Astrocyte (in vitro differentiated cells and primary cell): Measurements from ENCODE around the gene LRP10. TPM values are rescaled to one million over a fixed set of nuclear protein-coding genes. Genes with fewer than 3 reads are reported as not detected.

Experiments
- DNase-seq: peaks from one replicate; pipeline ENCODE4 v3.0.0-alpha.2; 2010; ENCODE audit warnings: low read depth
- FAIRE-seq: peaks from 2 replicates; lab custom pipeline; 2011; peaks lifted over from hg19 to GRCh38; lab: Jason Lieb, UNC
- H2AFZ ChIP-seq: 2 replicates; pipeline ENCODE4 v1.6.0; 2012; ENCODE audit warnings: low read depth, low read length, inconsistent platforms
- H3K27ac ChIP-seq: 2 replicates; pipeline ENCODE4 v1.5.1; 2011; ENCODE audit warnings: low read depth, low read length, inconsistent platforms
- H3K27me3 ChIP-seq: 2 replicates; pipeline ENCODE4 v1.6.0; 2011; ENCODE audit warnings: low read length, inconsistent platforms; ENCODE audit not compliant: insufficient read depth
- H3K36me3 ChIP-seq: 2 replicates; pipeline ENCODE4 v1.5.1; 2011; ENCODE audit warnings: low read length, inconsistent platforms; ENCODE audit not compliant: insufficient read depth
- H3K4me1 ChIP-seq: 2 replicates; pipeline ENCODE4 v1.5.1; 2011; ENCODE audit warnings: low read length, inconsistent platforms; ENCODE audit not compliant: insufficient read depth
- H3K4me2 ChIP-seq: 2 replicates; pipeline ENCODE4 v1.6.0; 2012; ENCODE audit warnings: low read length, inconsistent platforms
- H3K4me3 ChIP-seq: 2 replicates; pipeline ENCODE4 v1.5.1; 2011; ENCODE audit warnings: low read depth, mild to moderate bottlenecking, low read length, inconsistent platforms; ENCODE audit not compliant: insufficient read depth
- H3K79me2 ChIP-seq: 2 replicates; pipeline ENCODE4 v1.6.0; 2012; ENCODE audit warnings: mild to moderate bottlenecking, low read length, inconsistent platforms; ENCODE audit not compliant: insufficient read depth
- H3K9ac ChIP-seq: 2 replicates; pipeline ENCODE4 v1.6.0; 2012; ENCODE audit warnings: mild to moderate bottlenecking, low read length, inconsistent platforms
- H3K9me3 ChIP-seq: 2 replicates; pipeline ENCODE4 v1.5.1; 2012; ENCODE audit warnings: low read depth, mild to moderate bottlenecking, low read length, inconsistent platforms; ENCODE audit not compliant: insufficient read depth
- H4K20me1 ChIP-seq: 2 replicates; pipeline ENCODE4 v1.6.0; 2012; ENCODE audit warnings: low read length, inconsistent platforms; ENCODE audit not compliant: insufficient read depth
- H3K27ac Mint-ChIP-seq: one replicate; pipeline ENCODE4 v1.8.0; 2021; ENCODE audit warnings: mild to moderate bottlenecking, mixed read lengths; ENCODE audit not compliant: unreplicated experiment
- H3K27me3 Mint-ChIP-seq: one replicate; pipeline ENCODE4 v1.8.0; 2021; ENCODE audit warnings: low read depth, mixed read lengths; ENCODE audit not compliant: unreplicated experiment
- H3K36me3 Mint-ChIP-seq: one replicate; pipeline ENCODE4 v1.8.0; 2021; ENCODE audit warnings: low read depth, mixed read lengths; ENCODE audit not compliant: unreplicated experiment
- H3K4me1 Mint-ChIP-seq: one replicate; pipeline ENCODE4 v1.8.0; 2021; ENCODE audit warnings: low read depth, mixed read lengths; ENCODE audit not compliant: unreplicated experiment
- H3K4me3 Mint-ChIP-seq: one replicate; pipeline ENCODE4 v1.8.0; 2021; ENCODE audit warnings: mild to moderate bottlenecking, moderate library complexity, mixed read lengths; ENCODE audit not compliant: unreplicated experiment
- H3K9me3 Mint-ChIP-seq: one replicate; pipeline ENCODE4 v1.8.0; 2021; ENCODE audit warnings: mild to moderate bottlenecking, mixed read lengths; ENCODE audit not compliant: unreplicated experiment
- EZH2 ChIP-seq: IDR thresholded peaks from 2 replicates; pipeline ENCODE4 v1.6.1; 2012; ENCODE audit warnings: mild to moderate bottlenecking, low read length, inconsistent platforms; ENCODE audit not compliant: insufficient read depth
- total RNA-seq: library from RNA; stranded (reverse); gene quantifications from 2 replicates; pipeline ENCODE4 v1.2.1, GENCODE V29; 2021
- TF ChIP-seq, protein P1 (sequence below): IDR thresholded peaks from 2 replicates; pipeline ENCODE4 v1.5.1; 2011; ENCODE audit warnings: low read depth, mild to moderate bottlenecking, inconsistent platforms, low read length, moderate library complexity; ENCODE audit not compliant: insufficient read depth

Gene LRP10
- total RNA-seq, 1 donor from 2014 or later: 142 TPM

DNA sequence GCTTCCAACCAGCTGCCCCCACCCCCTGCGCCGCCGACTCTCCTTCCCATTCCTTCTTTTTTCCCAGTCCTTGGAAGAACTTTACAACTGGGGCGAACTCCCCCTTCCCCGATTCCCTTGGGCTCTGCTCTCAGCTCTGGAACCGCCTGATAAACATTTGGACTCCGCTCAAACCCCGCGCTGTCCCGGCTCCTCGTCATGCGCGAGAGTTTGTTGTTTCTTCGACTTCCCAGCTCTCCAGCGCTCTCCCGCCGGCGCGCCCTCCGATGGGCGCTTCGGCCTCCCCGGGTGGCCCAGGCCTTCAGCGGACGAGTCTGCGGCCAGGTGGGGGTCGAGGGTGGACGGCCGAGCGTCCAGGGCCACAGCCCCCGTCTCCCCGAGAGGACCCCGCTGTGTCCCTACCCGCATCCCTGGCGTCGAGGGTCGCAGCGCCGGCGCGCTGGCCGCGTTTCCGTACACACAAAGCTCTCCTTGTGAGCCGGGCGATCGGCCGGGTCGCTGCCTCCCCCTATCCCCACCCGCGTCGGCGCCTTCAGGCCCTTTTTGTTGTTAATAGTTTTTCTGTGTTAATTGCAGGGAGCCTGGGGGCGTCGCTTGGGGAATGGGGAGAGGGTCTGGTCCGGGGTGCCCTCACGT, 34.3 kb upstream of the LRP10 start:
- Mint-ChIP-seq H3K27ac (peak overlapping the region; percentile 98), H3K27me3 (no peaks in the 10 kb centered on the region), H3K4me3 (peak overlapping the region; percentile 100), H3K9me3 (no peaks in the 10 kb centered on the region), H3K36me3 (peaks cover 25% of the 10 kb centered on the region), H3K4me1 (peaks cover 26% of the 10 kb centered on the region)
- Histone ChIP-seq H3K79me2 (peaks cover 64% of the 10 kb centered on the region), H3K4me2 (peak overlapping the region; percentile 90), H3K9me3 (no peaks in the 10 kb centered on the region), H3K27me3 (no peaks in the 10 kb centered on the region), H4K20me1 (peaks cover 33% of the 10 kb centered on the region), H3K27ac (peak overlapping the region; percentile 92), H3K4me3 (peak overlapping the region; percentile 93), H3K4me1 (peaks cover 16% of the 10 kb centered on the region), H3K9ac (peak overlapping the region; percentile 99), H2AFZ (no peak overlapping the region), H3K36me3 (peaks cover 35% of the 10 kb centered on the region)
- FAIRE-seq (no peak), DNase-seq (no peak)
- TF ChIP-seq EZH2: no peak
- TF ChIP-seq, protein P1, sequence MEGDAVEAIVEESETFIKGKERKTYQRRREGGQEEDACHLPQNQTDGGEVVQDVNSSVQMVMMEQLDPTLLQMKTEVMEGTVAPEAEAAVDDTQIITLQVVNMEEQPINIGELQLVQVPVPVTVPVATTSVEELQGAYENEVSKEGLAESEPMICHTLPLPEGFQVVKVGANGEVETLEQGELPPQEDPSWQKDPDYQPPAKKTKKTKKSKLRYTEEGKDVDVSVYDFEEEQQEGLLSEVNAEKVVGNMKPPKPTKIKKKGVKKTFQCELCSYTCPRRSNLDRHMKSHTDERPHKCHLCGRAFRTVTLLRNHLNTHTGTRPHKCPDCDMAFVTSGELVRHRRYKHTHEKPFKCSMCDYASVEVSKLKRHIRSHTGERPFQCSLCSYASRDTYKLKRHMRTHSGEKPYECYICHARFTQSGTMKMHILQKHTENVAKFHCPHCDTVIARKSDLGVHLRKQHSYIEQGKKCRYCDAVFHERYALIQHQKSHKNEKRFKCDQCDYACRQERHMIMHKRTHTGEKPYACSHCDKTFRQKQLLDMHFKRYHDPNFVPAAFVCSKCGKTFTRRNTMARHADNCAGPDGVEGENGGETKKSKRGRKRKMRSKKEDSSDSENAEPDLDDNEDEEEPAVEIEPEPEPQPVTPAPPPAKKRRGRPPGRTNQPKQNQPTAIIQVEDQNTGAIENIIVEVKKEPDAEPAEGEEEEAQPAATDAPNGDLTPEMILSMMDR: no peak

DNA sequence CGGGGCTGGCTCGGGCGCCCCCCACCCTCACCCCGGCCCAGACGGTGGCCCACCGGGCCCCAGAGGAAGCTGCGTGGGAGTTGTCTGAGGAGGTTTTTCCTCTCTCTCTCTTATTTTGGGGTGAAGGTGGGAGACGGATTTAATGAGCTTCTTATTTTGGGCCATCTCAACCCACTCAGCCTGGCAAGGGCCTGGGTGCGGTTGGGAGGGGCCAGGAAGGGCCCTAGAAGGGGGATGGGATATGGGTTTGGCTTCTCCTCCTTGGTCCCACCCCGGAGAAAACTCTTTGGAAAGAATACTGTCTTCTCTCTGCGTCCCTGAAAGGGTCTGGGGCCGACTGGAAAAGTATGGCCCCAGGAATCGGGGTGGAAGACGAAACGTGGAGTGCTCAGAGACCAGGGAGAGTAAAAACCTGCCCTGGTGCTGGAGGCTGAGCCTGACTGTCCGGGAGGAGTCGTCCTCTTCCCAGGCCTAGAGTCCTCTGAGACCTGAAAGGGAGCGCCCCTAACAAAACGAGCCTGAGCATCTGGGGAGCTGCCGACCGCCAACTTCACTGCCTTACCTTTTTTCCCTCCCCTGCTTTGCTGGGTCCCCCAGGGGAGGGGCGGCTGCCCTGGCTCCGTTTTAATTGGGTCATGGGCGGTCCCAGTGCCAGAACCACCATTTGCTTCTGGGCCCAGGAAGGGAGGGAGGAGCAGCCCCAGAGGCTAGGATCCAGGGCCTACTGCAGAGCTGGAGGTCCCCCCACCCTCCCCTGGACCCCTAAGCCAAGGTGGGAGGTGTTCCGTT, 33.6 kb upstream of the LRP10 start:
- H3K9me3 Mint-ChIP-seq: no peaks in the 10 kb centered on the region
- TF ChIP-seq, protein P1: no peak
- TF ChIP-seq EZH2: no peak
- H3K27me3 Mint-ChIP-seq: no peaks in the 10 kb centered on the region
- H3K4me3 Mint-ChIP-seq: peak overlapping the region; percentile 100
- peak overlapping the region; percentile 90 for H3K4me2 ChIP-seq
- H3K36me3 Mint-ChIP-seq: peaks cover 29% of the 10 kb centered on the region
- H3K27ac ChIP-seq: peak overlapping the region; percentile 92
- peaks cover 42% of the 10 kb centered on the region for H3K36me3 ChIP-seq
- peaks cover 71% of the 10 kb centered on the region for H3K79me2 ChIP-seq
- H2AFZ ChIP-seq: no peak overlapping the region
- H3K4me3 ChIP-seq: peak overlapping the region; percentile 93
- no peak for FAIRE-seq
- peak overlapping the region; percentile 98 for H3K27ac Mint-ChIP-seq
- peaks cover 26% of the 10 kb centered on the region for H3K4me1 Mint-ChIP-seq
- H4K20me1 ChIP-seq: peaks cover 40% of the 10 kb centered on the region
- peaks cover 16% of the 10 kb centered on the region for H3K4me1 ChIP-seq
- H3K9ac ChIP-seq: peak overlapping the region; percentile 99
- no peaks in the 10 kb centered on the region for H3K27me3 ChIP-seq
- DNase-seq: peak; percentile 41
- no peaks in the 10 kb centered on the region for H3K9me3 ChIP-seq
